Measurements from ENCODE around the gene NUDT13. TPM values are rescaled to one million over a fixed set of nuclear protein-coding genes. Genes with fewer than 3 reads are reported as not detected.

Gene NUDT13
- total RNA-seq, 5 donors from 2014 or later (not counting 1 experiment from before 2014, with no cell fraction given), result 0.49 to 3.3 (median 2.2) TPM

- peaks cover 59% of the 10 kb centered on the region for H3K36me3 Mint-ChIP-seq
- no peaks in the 10 kb centered on the region for H3K27me3 Mint-ChIP-seq
- CTCF ChIA-PET, result no interaction called here
- no CpG with 5 or more reads among the region's 2 CpGs for WGBS (ENCODE audit: insufficient coverage)
- H3K27ac Mint-ChIP-seq, result no peak overlapping the region
- Histone ChIP-seq H3K9me3 (no peaks in the 10 kb centered on the region), H3K27ac (ENCODE audit: low read length) (no peak overlapping the region), H3K27me3 (replicated peaks in 1 of 2; ENCODE audit: control insufficient read depth in 2 of 2, extremely low read depth in 1 of 2, insufficient read depth in 2 of 2, low read length in 1 of 2) (no peaks in the 10 kb centered on the region), H3K4me1 (ENCODE audit: control insufficient read depth in 1 of 2, extremely low read depth in 1 of 2, insufficient read depth in 2 of 2, low read length in 2 of 2) (no peaks in the 10 kb centered on the region), H3K4me3 (ENCODE audit: control insufficient read depth in 1 of 2, extremely low read depth in 1 of 2, low read length in 1 of 2) (no peak overlapping the region), H3K36me3 (ENCODE audit: control insufficient read depth in 2 of 2, extremely low read depth in 1 of 2, insufficient read depth in 1 of 2, low read length in 1 of 2) (peaks cover 9 to 69% of the 10 kb centered on the region in 2 donors)
- ATAC-seq (replicated peaks in 1 of 4) (no peak), DNase-seq (no peak)
- H3K4me3 Mint-ChIP-seq, result no peak overlapping the region
- no peaks in the 10 kb centered on the region for H3K9me3 Mint-ChIP-seq
- H3K4me1 Mint-ChIP-seq, result no peaks in the 10 kb centered on the region
- POLR2A ChIA-PET, result interaction anchor here in 1 of 2 donors (0.5 kb wide), 1 partner anchor 15 kb away, joined by 7 read pairs; no protein-coding TSS in a partner anchor
Observed at GRCh38 chr10:73131301-73131700, 21.0 kb downstream of the NUDT13 start.

- Mint-ChIP-seq H3K4me3 (no peak overlapping the region), H3K27me3 (no peaks in the 10 kb centered on the region), H3K27ac (no peak overlapping the region), H3K9me3 (no peaks in the 10 kb centered on the region), H3K4me1 (no peaks in the 10 kb centered on the region), H3K36me3 (peaks cover 58% of the 10 kb centered on the region)
- WGBS (ENCODE audit: insufficient coverage), result 100% methylated on average over 1 of the region's 2 CpGs
- Histone ChIP-seq H3K36me3 (ENCODE audit: control insufficient read depth in 2 of 2, extremely low read depth in 1 of 2, insufficient read depth in 1 of 2, low read length in 1 of 2) (peaks cover 5 to 70% of the 10 kb centered on the region in 2 donors), H3K4me3 (ENCODE audit: control insufficient read depth in 1 of 2, extremely low read depth in 1 of 2, low read length in 1 of 2) (no peak overlapping the region), H3K27ac (ENCODE audit: low read length) (no peak overlapping the region), H3K4me1 (ENCODE audit: control insufficient read depth in 1 of 2, extremely low read depth in 1 of 2, insufficient read depth in 2 of 2, low read length in 2 of 2) (no peaks in the 10 kb centered on the region), H3K9me3 (no peaks in the 10 kb centered on the region), H3K27me3 (replicated peaks in 1 of 2; ENCODE audit: control insufficient read depth in 2 of 2, extremely low read depth in 1 of 2, insufficient read depth in 2 of 2, low read length in 1 of 2) (no peaks in the 10 kb centered on the region)
- POLR2A ChIA-PET, result interaction anchor here in 1 of 2 donors (0.6 to 1.5 kb wide), 2 partner anchors 36 to 37 kb away, joined by 9 to 29 read pairs; partner anchors contain the start of gene P4HA1
- CTCF ChIA-PET, result no interaction called here
- ATAC-seq (replicated peaks in 1 of 4) (no peak), DNase-seq (no peak)
Observed at GRCh38 chr10:73131913-73132686, 21.8 kb downstream of the NUDT13 start.

GRCh38 chr10:73134727-73135126 is 24.5 kb downstream of the NUDT13 start:
- no peak overlapping the region for H3K4me3 ChIP-seq (ENCODE audit: control insufficient read depth in 1 of 2, extremely low read depth in 1 of 2, low read length in 1 of 2)
- H3K27ac Mint-ChIP-seq, result no peak overlapping the region
- peaks cover 5 to 77% of the 10 kb centered on the region in 2 donors for H3K36me3 ChIP-seq (ENCODE audit: control insufficient read depth in 2 of 2, extremely low read depth in 1 of 2, insufficient read depth in 1 of 2, low read length in 1 of 2)
- H3K27me3 ChIP-seq (replicated peaks in 1 of 2; ENCODE audit: control insufficient read depth in 2 of 2, extremely low read depth in 1 of 2, insufficient read depth in 2 of 2, low read length in 1 of 2), result no peaks in the 10 kb centered on the region
- no peaks in the 10 kb centered on the region for H3K9me3 Mint-ChIP-seq
- no peak for ATAC-seq (replicated peaks in 1 of 4)
- WGBS (ENCODE audit: insufficient coverage), result no CpG with 5 or more reads among the region's 3 CpGs
- H3K4me1 ChIP-seq (ENCODE audit: control insufficient read depth in 1 of 2, extremely low read depth in 1 of 2, insufficient read depth in 2 of 2, low read length in 2 of 2), result no peaks in the 10 kb centered on the region
- peaks cover 64% of the 10 kb centered on the region for H3K36me3 Mint-ChIP-seq
- no peak overlapping the region for H3K4me3 Mint-ChIP-seq
- no peak for DNase-seq
- H3K9me3 ChIP-seq, result no peaks in the 10 kb centered on the region
- no peaks in the 10 kb centered on the region for H3K27me3 Mint-ChIP-seq
- ChIA-PET CTCF (interaction anchor here in 1 of 2 donors (0.5 to 0.8 kb wide), 2 partner anchors 20 to 359 kb away, joined by 3 to 5 read pairs; no protein-coding TSS in a partner anchor), POLR2A (interaction anchor here (0.5 to 0.7 kb wide), 3 partner anchors 10 to 19 kb away, joined by 3 to 6 read pairs (median 3); no protein-coding TSS in a partner anchor)
- no peaks in the 10 kb centered on the region for H3K4me1 Mint-ChIP-seq
- no peak overlapping the region for H3K27ac ChIP-seq (ENCODE audit: low read length)

- H3K9me3 Mint-ChIP-seq, result no peaks in the 10 kb centered on the region
Observed at GRCh38 chr10:73136627-73137026, 26.4 kb downstream of the NUDT13 start.

GRCh38 chr10:73139251-73139650 is 29.0 kb downstream of the NUDT13 start:
- POLR2A ChIA-PET, result no interaction called here
- WGBS (ENCODE audit: insufficient coverage), result no CpG with 5 or more reads among the region's 2 CpGs
- CTCF ChIA-PET, result interaction anchor here in 1 of 2 donors (0.6 to 3.0 kb wide), 2 partner anchors 25 to 44 kb away, joined by 3 to 17 read pairs; no protein-coding TSS in a partner anchor
- Mint-ChIP-seq H3K4me1 (no peaks in the 10 kb centered on the region), H3K27me3 (no peaks in the 10 kb centered on the region), H3K4me3 (no peak overlapping the region), H3K36me3 (peaks cover 52% of the 10 kb centered on the region), H3K27ac (no peak overlapping the region), H3K9me3 (no peaks in the 10 kb centered on the region)
- Histone ChIP-seq H3K27ac (ENCODE audit: low read length) (no peak overlapping the region), H3K9me3 (no peaks in the 10 kb centered on the region), H3K4me1 (ENCODE audit: control insufficient read depth in 1 of 2, extremely low read depth in 1 of 2, insufficient read depth in 2 of 2, low read length in 2 of 2) (no peaks in the 10 kb centered on the region), H3K27me3 (replicated peaks in 1 of 2; ENCODE audit: control insufficient read depth in 2 of 2, extremely low read depth in 1 of 2, insufficient read depth in 2 of 2, low read length in 1 of 2) (no peaks in the 10 kb centered on the region), H3K36me3 (ENCODE audit: control insufficient read depth in 2 of 2, extremely low read depth in 1 of 2, insufficient read depth in 1 of 2, low read length in 1 of 2) (peaks cover 14 to 75% of the 10 kb centered on the region in 2 donors), H3K4me3 (ENCODE audit: control insufficient read depth in 1 of 2, extremely low read depth in 1 of 2, low read length in 1 of 2) (no peak overlapping the region)
- ATAC-seq (replicated peaks in 1 of 4) (no peak), DNase-seq (no peak)

More at GRCh38 chr10:73136627-73137026, 26.4 kb downstream of the NUDT13 start:
- no peaks in the 10 kb centered on the region for H3K4me1 ChIP-seq (ENCODE audit: control insufficient read depth in 1 of 2, extremely low read depth in 1 of 2, insufficient read depth in 2 of 2, low read length in 2 of 2)
- DNase-seq (no peak), ATAC-seq (replicated peaks in 1 of 4) (no peak)
- ChIA-PET CTCF (interaction anchor here in 1 of 2 donors (0.6 kb wide), 2 partner anchors 17 to 20 kb away, joined by 4 to 5 read pairs; no protein-coding TSS in a partner anchor), POLR2A (no interaction called here)
- Mint-ChIP-seq H3K27ac (no peak overlapping the region), H3K4me3 (no peak overlapping the region), H3K36me3 (peaks cover 60% of the 10 kb centered on the region), H3K4me1 (no peaks in the 10 kb centered on the region), H3K27me3 (no peaks in the 10 kb centered on the region)
- no peak overlapping the region for H3K27ac ChIP-seq (ENCODE audit: low read length)
- WGBS (ENCODE audit: insufficient coverage), result no CpG with 5 or more reads among the region's 2 CpGs
- no peaks in the 10 kb centered on the region for H3K9me3 ChIP-seq
- no peaks in the 10 kb centered on the region for H3K27me3 ChIP-seq (replicated peaks in 1 of 2; ENCODE audit: control insufficient read depth in 2 of 2, extremely low read depth in 1 of 2, insufficient read depth in 2 of 2, low read length in 1 of 2)
- H3K36me3 ChIP-seq (ENCODE audit: control insufficient read depth in 2 of 2, extremely low read depth in 1 of 2, insufficient read depth in 1 of 2, low read length in 1 of 2), result peaks cover 5 to 75% of the 10 kb centered on the region in 2 donors
- H3K4me3 ChIP-seq (ENCODE audit: control insufficient read depth in 1 of 2, extremely low read depth in 1 of 2, low read length in 1 of 2), result no peak overlapping the region

GRCh38 chr10:73141603-73142002 is 31.3 kb downstream of the NUDT13 start:
- no peaks in the 10 kb centered on the region for H3K4me1 Mint-ChIP-seq
- ChIA-PET POLR2A (no interaction called here), CTCF (no interaction called here)
- H3K9me3 ChIP-seq, result no peaks in the 10 kb centered on the region
- H3K4me1 ChIP-seq (ENCODE audit: control insufficient read depth in 1 of 2, extremely low read depth in 1 of 2, insufficient read depth in 2 of 2, low read length in 2 of 2), result no peaks in the 10 kb centered on the region
- no peak overlapping the region for H3K27ac ChIP-seq (ENCODE audit: low read length)
- no peaks in the 10 kb centered on the region for H3K9me3 Mint-ChIP-seq
- ATAC-seq (replicated peaks in 1 of 4) (no peak), DNase-seq (no peak)
- H3K27ac Mint-ChIP-seq, result no peak overlapping the region
- H3K36me3 Mint-ChIP-seq, result peaks cover 34% of the 10 kb centered on the region
- 100% methylated on average over 1 of the region's 3 CpGs for WGBS (ENCODE audit: insufficient coverage)
- H3K27me3 Mint-ChIP-seq, result no peaks in the 10 kb centered on the region
- no peak overlapping the region for H3K4me3 Mint-ChIP-seq
- no peak overlapping the region for H3K4me3 ChIP-seq (ENCODE audit: control insufficient read depth in 1 of 2, extremely low read depth in 1 of 2, low read length in 1 of 2)
- H3K27me3 ChIP-seq (replicated peaks in 1 of 2; ENCODE audit: control insufficient read depth in 2 of 2, extremely low read depth in 1 of 2, insufficient read depth in 2 of 2, low read length in 1 of 2), result no peaks in the 10 kb centered on the region
- H3K36me3 ChIP-seq (ENCODE audit: control insufficient read depth in 2 of 2, extremely low read depth in 1 of 2, insufficient read depth in 1 of 2, low read length in 1 of 2), result peaks cover 11 to 79% of the 10 kb centered on the region in 2 donors

Data from T-cell (primary cell).